ENCODE data around the gene FDPS.
A peak's percentile ranks its signal among the peaks of the same experiment; 100 is the strongest.
"Not testable (repeated sequence)": the region's sequence is repeated elsewhere in the genome, so short reads cannot be mapped to it uniquely, and the experiment has no call there.

The FDPS gene

GRCh38 chr1:155320661-155321617 lies 12.3 kb downstream of the FDPS start, which contains the start of gene RUSC1:
TSS of gene RUSC1 (plus strand) at chr1:155320894. CDS start at chr1:155321774, 880 bp downstream.
- DNase-seq = no peak

GRCh38 chr1:155321639-155322503 lies 13.2 kb downstream of the FDPS start:
- DNase-seq = no peak

GRCh38 chr1:155322571-155322952 lies 13.9 kb downstream of the FDPS start:
- DNase-seq = no peak

GRCh38 chr1:155322953-155323728 lies 14.5 kb downstream of the FDPS start:
- DNase-seq = peak; percentile 68

GRCh38 chr1:155323729-155324036 lies 15.0 kb downstream of the FDPS start:
- peak; percentile 29 for DNase-seq

GRCh38 chr1:155324037-155324716 lies 15.5 kb downstream of the FDPS start:
- peak; percentile 74 for DNase-seq

GRCh38 chr1:155324717-155325602 lies 16.3 kb downstream of the FDPS start:
- peak; percentile 70 for DNase-seq

- no peak for DNase-seq
Measured at GRCh38 chr1:155325603-155325893, 16.9 kb downstream of the FDPS start.

- no peak for DNase-seq
Measured at GRCh38 chr1:155326020-155326526, 17.4 kb downstream of the FDPS start.

GRCh38 chr1:155326631-155327037 lies 18.0 kb downstream of the FDPS start:
- DNase-seq = no peak

- no peak for DNase-seq
Measured at GRCh38 chr1:155327981-155328380, 19.3 kb downstream of the FDPS start.

- not testable (repeated sequence) for DNase-seq
Measured at GRCh38 chr1:155328856-155329255, 20.2 kb downstream of the FDPS start.

GRCh38 chr1:155329980-155330598 lies 21.4 kb downstream of the FDPS start:
- DNase-seq = no peak

GRCh38 chr1:155334962-155335361 lies 26.3 kb downstream of the FDPS start:
- DNase-seq = no peak

- DNase-seq = no peak
Measured at GRCh38 chr1:155339515-155340097, 30.9 kb downstream of the FDPS start.

GRCh38 chr1:155342842-155343241 lies 34.2 kb downstream of the FDPS start:
- DNase-seq = no peak

GRCh38 chr1:155352631-155353030 lies 44.0 kb downstream of the FDPS start:
- no peak for DNase-seq

GRCh38 chr1:155360051-155360450 lies 51.4 kb downstream of the FDPS start:
- DNase-seq = no peak
